ENCODE measurements around the gene TMEM132D.

TMEM132D gene

DNA sequence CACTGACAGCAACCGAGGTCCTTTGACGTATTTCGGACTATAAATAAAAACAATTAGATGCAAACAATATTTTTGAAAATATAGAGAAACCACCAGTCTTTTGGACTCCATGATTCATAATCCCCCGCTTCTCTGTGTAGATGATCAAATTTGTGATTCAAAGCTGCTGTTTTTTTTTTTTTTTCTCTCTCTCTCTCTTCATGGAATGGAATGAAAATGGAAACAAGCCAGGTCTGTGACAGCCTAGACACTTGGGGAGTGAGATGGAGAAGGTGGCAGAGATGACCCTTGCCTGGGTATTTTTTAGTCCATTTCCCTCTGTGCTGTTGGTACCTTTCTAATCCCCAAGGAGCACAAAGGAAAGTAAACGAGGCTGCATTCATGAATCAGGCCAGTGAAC is 802.0 kb downstream of the TMEM132D start:
- no peak for DNase-seq (ENCODE audit: low read depth in 2 of 2)

DNA sequence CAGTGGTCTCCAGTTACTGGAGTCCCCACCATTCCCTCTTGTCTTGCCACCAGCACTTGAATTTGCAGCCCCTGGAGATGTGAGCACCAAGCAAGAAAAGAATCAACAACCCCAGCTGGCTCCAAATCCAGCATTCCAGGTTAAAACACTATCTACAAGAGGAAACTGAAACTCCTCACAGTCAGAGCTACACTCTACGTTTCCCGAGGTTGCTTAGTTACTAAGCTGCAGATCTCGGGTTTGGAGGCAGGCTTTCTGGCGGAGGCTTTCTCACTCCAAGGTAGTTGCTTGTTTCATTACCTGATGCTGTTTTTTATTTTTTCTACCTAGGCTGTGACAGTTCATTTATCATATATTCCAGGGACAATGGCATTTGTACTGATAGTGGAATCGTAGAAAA is 802.4 kb downstream of the TMEM132D start:
- no peak for DNase-seq (ENCODE audit: low read depth in 2 of 2)

DNA sequence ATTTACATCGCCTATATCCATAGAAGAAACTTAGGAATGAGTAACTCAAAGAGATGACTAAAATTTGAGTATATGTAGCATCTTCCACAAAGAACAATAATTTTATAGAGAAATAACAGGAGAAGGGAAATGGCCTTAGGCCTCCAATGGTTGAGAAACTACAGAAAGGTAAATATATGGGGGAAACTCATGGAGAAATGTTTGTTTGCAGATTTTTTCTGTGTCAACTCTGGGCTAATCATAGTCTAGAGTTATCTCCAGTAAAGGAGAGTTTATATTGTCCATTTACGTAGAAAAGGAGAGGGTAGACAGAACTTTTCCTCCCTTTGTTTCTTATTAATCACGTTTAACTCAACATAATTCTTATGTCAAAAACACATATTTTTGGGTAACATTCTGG is 806.4 kb downstream of the TMEM132D start:
- DNase-seq (ENCODE audit: low read depth in 2 of 2) = no peak

DNA sequence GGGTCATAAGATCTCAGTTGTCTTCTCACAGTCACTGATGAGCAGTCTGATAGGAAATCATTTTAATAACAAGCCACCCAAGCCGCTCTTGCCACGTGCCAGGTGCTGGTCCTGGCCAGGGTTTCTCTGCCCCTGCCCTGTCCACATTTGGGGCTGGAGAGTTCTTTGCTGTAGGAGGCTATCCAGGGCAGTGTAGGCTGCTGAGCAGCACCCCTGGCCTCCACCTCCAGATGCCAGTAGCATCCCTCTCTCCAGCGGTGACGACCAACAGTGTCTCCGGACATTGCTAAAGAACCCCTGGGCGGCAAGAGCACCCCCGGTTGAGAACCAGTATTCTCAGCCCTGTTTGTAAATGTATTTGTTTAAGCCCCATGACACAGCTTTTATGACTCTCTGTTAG is 806.9 kb downstream of the TMEM132D start:
- no peak for DNase-seq (ENCODE audit: low read depth in 2 of 2)

DNA sequence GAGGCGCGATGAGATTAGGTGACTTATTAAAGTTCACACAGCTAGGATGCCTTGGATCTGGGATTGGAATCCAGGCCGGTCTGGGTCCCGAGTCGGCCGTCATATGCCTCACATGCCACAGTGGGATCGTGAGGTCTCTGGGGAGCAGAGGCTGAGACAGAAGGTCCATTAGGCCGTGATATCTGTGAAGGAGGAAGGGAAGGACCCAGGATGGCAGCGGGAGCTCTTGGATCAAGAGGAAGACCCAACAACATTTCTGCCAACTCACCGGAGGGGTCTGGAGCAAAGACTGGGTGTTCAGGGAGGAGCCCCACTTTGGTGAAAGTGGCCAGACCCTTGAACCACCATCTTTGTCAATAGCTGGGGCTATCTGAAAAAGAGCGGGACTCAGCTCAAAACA is 807.6 kb downstream of the TMEM132D start:
- DNase-seq (ENCODE audit: low read depth in 2 of 2) = no peak

DNA sequence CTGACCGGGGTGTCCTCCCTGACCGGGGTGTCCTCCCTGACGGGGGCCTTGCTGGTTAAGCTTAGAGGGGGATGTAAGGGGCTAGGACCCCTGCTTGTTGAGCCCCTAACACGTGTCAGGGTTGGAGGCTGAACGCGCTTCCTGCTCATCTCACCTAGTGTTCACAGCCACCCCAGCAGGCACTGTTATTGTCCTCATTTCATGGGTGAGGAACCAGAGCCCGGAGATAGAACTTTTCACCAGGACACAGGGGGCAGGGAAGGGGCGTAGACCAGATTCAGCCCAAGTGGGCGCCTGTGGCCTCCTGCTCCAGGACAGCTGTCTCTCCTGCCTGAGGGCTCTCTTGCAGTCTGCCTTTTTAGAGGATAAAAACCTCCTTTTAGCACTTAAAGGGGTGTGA is 814.2 kb downstream of the TMEM132D start:
- DNase-seq (ENCODE audit: low read depth in 2 of 2) = no peak

DNA sequence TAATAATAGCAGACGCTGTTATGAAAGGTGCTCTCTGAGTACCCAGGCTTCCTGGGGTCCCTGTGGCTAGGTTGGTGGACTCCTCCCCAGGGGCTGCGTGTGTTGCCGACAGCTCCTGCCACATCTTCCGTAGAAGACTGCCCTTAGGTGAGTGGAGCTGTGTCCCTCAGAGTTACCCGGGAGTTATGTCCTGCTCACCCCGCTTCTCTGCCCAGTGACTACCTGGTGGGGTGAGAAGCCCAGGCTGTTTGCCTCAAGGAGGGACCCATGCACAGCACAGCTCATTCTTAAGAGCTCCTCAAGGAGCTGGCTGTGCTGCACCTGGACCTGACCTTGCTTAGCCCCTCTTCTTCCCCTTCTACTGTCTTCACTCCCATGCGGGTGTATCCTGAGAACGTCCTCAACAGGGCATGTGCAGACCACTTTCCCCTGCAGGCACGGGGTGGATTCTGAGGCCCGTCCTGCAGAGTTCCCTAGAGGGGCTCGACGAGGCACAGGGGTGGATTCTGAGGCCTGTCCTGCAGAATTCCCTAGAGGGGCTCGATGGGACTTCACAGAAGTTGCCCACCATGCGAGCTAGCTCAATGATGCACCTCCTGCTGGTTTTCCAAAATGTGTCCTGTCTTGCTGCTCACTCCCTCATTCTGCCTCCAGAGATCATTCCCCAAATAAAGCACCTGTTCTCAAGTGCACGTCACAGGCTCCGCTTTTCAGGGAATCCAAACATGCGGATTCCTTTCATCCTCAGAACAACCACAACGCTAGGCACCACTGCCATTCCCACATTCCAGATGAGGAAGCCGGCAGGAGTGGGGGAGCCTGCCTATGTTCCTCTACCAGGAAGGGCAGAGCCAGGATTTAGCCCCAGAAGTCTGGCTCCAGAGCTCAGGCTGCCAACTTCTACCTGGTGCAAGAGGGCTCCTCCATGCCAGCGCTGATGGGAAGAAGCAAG is 818.7 kb downstream of the TMEM132D start:
- DNase-seq (ENCODE audit: low read depth in 2 of 2) = no peak

DNA sequence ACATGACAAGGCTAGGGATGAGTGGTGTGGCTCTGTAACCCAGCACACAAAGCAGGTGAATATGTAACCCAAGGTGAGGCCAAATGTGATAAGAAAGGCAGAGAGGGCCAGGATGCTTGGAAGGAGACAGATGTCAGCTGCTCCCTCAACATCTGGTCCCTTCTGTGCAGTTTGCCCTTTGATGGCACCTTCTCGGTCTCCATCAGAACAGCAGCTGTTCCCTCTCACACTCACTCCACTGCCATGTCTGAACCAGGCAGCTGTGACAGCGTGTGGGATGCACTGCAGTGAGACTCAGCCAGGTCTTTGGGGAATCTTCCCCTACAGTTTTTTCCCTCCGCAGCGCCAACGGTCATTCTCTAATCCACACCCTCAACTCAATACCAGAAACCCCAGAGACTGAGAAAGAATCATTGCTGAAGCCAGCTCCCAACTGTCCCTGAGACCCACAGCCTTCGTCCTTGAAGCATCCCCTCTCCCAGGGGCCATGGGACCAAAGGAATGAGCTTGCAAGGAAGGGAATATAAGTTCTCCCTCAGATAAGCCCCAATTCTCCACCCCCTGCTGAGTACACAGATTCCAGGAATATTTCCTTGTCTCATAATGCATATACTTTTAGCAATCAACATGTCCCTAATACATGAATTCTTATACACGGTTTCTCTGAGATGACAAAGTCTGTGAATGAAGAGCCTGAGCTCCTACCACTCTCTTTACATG is 820.5 kb downstream of the TMEM132D start:
- DNase-seq (ENCODE audit: low read depth in 2 of 2) = no peak

DNA sequence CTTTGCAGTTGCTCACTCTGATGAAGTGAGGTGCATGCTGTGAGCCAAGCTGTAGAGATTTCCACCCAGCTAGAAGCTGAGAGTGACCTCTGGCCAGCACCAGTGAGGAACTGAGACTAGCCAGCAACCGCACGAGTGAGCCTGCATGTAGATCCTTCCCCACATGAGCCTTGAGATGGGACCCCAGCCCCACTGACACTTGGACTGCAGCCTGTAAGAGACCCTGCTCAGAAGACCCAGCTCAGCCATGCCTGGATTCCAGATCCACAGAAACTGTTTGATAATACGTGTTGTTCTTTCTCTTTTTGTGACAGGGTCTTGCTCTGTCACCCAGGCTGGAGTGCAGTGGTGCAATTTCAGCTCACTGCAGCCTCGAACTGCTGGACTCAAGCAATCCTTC is 821.4 kb downstream of the TMEM132D start:
- no peak for DNase-seq (ENCODE audit: low read depth in 2 of 2)

DNA sequence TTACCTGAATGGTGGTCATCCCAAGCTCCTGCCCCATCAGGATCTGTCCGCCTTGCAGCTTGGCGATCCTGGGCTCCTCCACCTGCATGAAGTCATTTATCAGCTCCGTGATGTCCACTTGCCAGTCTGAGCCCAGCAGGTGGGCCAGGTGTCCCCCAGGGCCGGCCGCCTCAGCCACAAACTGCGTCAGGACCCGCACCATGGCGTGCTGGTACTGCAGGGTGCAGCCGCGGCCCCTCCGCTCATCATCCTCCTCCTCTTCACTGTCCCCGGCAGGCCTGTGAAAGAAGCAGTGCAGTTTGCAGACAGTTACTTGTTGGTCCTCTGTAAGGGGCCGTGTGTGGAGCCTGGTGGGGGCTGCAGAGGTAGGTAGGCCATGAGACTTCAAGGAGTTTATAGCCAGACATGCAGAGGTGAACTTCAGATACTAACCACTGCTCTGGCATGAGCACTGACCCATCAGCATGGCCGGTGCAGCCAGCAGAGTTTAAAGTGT is 822.0 kb downstream of the TMEM132D start:
- no peak for DNase-seq (ENCODE audit: low read depth in 2 of 2)

DNA sequence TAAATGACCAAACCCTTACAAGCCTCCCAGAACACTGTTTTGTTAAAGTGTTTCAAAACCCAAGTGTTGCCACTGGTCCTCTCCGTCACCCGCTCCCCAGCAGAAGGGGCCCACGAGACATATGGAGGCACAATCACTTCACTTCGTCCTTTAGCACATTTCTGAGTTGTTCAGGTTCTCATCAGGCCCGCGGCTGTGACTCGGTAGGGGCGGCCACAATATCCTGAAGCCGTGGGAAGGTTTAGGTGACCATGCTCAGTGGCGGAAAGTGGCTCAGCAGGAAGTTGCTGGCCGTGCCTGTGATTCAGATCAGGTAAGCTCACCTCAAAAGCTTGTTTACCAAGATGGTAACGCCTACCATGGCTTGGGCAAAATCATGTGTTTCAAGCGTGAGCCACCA is 823.0 kb downstream of the TMEM132D start:
- DNase-seq (ENCODE audit: low read depth in 2 of 2) = no peak

DNA sequence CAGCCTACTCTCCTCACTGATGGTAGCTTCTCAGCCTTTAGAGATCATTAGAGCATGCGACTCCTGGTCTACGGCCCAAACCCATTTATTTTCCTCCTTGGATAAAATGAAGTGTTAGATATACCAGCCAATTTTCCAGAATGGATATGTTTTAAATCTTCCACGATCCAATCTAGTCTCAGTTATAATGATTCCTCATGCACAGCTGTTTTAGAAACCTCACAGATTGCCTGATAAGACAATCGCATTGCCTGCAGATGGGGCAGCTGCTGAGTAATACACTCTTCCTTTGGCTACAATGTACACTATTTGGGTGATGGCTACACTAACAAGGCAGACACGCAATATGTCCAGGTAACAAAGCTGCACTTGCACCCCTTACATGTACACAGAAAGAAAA is 823.4 kb downstream of the TMEM132D start:
- DNase-seq (ENCODE audit: low read depth in 2 of 2) = no peak

DNA sequence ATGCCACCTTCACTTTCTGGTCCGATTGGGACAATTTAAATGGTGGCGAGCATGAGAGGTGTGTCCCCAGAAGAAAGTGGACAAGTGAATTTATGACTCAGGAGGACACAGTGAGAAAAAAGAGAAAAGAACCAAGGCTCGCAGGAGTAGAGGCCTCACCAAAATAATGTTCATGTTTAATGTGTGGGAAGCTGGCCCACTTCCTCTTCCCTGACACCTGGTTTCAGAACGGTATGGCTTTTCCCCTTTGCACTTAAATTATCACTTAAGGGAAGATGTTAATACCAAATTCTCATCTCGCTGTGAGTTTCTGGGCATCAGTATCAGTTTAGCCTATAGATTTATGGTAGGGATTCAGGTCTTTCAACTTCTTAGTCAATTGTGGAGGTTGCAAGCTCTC is 824.1 kb downstream of the TMEM132D start:
- no peak for DNase-seq (ENCODE audit: low read depth in 2 of 2)

DNA sequence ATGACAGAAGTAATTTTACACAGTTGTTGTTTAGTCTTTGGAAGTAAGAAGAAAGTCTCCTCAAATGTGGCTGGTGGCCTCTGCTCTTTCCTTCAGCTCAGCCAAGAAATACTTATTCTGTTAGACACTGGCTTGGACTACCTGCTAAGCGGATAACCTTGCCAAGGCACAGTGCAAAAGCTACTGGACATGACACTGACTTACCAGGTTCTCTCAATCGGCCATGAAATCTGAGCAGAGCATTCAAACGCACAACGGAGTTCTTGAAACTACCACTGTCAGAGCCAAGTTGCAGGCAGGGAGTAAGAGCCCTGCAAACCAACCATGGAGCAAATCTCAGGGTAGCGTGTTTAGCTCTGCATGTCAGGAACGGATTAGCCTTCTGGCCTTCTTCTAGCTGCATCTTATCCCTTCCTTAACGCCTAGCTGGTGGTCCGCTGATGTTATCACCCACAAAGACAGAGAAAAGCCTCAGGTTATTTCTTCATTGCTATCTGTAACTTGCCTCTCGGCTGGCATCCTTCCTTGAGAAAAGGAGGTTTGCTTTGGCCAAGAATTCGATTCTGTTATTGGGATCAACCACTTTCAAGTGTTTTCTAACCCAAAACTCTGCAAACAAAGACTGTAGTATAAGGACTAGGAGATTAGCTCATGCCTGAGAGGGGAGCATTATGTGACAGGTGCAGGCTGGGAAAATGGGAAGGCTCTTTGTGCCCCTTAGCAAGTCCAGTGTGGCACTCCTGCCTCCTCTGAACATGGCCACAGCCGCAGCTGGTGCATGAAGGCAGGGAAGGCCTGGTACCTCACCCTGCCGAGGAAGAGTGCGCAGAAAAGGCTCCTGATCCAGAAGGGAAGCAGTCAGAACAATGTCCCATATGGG is 827.1 kb downstream of the TMEM132D start:
- no peak for DNase-seq (ENCODE audit: low read depth in 2 of 2)

DNA sequence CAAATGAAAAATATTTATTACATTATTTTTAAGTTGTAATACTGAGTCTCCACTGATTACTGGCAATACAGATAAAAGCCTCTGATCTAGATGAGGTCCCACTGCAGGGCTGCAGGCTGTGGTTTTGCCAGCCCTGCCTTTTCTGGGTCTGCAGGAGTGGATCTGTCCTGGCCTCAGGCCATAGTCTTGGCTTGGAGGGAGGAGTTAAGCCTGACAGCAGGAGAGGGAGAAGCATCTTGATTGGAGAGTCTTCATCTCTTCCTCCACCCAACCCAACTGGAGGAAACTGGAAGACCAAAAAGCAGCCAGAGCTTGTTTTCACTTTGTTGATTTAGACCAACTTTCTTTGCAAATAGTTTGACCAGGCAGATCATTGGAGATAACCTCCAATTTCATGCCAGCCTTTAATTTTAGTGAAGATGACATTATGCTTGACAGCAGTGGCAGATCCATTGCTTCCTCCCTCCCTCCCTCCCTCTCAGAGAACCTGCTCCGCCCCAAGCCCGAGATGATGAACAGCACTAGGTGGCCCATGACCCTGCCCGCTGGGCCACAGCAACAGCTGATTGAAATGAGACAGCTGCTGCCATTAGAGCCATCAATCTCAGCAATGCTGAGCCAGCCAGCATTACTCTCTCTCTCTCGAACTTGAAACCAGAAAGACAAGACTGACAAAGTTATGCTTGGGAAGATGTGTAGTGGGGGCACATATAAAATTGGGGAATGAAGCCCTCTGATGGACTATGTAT is 828.2 kb downstream of the TMEM132D start:
- no peak for DNase-seq (ENCODE audit: low read depth in 2 of 2)

DNA sequence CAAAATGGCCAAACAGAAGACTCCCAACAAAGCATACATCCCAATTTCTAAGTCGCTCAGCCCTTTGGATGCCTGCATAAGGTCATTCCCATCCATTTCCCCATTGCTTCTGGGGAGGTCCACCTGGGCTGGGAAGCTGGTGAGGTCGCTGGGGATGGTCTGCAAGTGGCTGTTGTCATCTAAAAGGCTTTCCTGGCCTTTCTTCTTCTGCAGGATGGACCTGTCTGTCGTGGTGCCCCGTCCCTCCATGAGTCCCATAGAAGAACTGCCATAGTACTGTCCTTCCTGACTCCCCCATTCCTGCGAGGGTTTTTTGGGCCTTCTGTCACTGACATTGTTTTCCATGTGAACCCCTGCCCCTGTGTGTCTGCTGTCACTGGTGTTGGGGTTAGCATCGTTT is 829.4 kb downstream of the TMEM132D start:
- no peak for DNase-seq (ENCODE audit: low read depth in 2 of 2)

DNA sequence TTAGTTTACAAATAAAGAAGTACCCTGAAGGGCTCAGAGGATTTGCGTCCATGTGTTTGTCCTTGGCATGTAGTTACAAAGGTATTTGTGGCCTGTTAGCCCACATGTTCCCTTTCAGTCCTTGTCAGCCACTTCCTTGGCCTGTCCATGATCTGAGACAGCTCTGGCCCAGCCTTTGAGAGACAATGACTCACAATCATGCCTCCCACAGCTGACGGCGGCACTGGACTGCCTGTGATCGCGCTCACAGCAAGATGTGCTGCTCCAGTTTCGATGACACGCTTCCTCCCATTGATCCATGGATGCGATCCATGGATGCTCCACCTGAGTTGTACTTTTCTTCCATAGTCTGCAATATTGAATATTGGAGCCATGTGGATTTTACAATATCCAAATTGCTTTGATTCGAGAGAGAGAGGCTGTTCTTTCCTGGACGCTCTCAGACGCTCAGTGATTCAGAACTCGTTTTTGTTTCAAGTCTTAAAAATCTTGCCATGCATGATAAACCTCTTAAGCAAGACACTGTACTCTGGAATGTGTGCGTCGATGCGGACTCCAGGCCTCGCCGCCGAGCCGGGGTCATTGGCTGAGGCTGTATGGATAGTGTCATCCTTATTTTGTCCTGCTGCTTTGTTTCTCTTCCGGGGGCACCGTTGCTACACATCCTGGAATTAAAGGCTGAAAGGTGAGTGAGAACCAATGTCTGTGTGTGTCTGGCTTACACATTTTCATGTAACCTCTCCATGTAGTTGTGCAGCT is 830.5 kb downstream of the TMEM132D start:
- DNase-seq (ENCODE audit: low read depth in 2 of 2) = no peak

DNA sequence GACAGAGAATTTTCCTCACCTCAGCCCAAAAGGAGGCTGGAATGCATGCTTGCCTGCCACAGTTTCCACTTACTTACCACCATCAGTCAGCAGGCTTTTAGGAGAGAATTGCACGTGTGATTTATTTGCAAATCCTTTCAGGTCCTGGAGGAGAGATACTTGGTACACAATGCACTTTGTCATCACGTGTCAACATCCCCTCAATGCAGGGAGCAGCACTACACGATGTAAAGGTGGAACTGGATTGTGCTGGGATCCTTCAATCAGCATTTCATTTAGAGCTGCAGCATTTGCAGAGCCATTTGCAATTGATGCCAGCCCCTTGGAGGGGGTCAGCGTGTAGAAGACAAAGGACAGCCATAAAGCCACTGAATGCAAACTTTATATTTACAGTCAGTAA is 832.5 kb downstream of the TMEM132D start:
- DNase-seq (ENCODE audit: low read depth in 2 of 2) = no peak

DNA sequence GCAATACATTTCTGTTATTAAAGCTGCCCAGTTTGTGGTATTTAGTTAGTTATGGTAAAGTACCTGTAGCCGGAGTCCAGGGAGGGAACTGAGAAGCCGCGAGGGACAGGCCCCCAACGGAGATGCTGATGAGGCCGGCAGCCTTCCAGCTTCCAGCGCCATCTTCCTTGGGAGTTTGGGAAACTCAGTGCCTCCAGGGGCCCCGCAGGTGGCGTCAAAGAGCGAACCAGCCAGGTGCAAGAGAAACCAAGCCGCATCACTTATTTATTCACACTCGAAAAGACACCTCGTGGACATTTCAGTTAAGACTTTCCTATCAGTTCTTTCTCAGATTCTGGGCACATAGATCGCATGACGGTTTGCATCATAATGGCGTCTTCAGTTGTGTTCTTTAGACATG is 833.9 kb downstream of the TMEM132D start:
- no peak for DNase-seq (ENCODE audit: low read depth in 2 of 2)

DNA sequence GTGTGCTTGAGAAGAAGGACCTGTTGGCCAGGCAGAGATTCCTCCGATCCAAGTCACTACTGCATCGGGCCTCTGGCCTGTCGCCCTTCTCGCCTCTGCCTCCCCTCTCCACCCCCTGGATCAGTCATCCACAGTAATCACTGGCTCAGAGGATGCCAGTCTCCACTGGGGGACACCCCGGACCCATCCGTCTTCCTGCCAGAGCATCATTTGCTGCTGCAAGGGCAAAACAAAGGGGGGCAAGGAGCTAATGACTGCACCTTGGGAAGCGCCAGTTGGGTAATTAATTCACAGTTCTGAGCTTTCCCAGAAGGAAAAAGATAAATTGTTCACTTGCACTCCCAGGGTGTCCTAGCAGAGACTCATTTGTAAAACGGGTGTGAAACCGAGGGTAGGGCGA is 835.1 kb downstream of the TMEM132D start:
- no peak for DNase-seq (ENCODE audit: low read depth in 2 of 2)

DNA sequence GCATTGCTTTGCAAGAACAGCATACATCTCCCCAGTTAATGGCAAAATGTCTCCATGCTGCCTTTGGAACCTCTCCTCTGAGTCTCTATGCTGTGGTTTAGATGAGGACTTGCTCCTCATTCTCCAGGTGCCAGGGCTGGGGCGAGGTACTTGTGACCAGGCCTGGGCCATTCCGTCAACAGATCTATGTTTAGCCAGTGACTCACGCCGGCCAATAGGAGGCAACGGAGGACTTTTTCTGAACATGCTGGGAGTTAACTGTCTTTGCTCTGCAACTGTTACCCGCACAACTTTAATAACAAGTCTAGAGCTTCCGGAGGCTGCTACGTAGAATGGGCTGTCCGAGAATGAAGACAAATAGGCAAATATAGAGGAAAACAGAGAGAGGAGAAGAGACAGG is 836.3 kb downstream of the TMEM132D start:
- DNase-seq (ENCODE audit: low read depth in 2 of 2) = no peak
